WERI-Rb-1 (cell line): Measurements from ENCODE around the gene ULK2.

Experiments
- DNase-seq: peaks from one replicate; pipeline ENCODE4 v3.0.0-alpha.2; 2020
- H3K27ac ChIP-seq: fragments of 250-450 bp; sonication (Bioruptor Pico); 2 replicates; pipeline ENCODE4 v1.5.1; 2020; ENCODE audit warnings: mild to moderate bottlenecking, moderate library complexity
- H3K27me3 ChIP-seq: fragments of 250-450 bp; sonication (Bioruptor Pico); 2 replicates; pipeline ENCODE4 v1.5.1; 2021; ENCODE audit warnings: mild to moderate bottlenecking, low read depth, moderate library complexity; ENCODE audit not compliant: insufficient read depth, severe bottlenecking
- H3K36me3 ChIP-seq: fragments of 250-450 bp; sonication (Bioruptor Pico); 2 replicates; pipeline ENCODE4 v1.5.1; 2020; ENCODE audit warnings: mild to moderate bottlenecking, moderate library complexity
- H3K4me3 ChIP-seq: 2 replicates; pipeline ENCODE4 v1.5.1; 2011; ENCODE audit warnings: low read depth, mild to moderate bottlenecking, control low read depth, low read length
- H3K9me3 ChIP-seq: fragments of 250-450 bp; sonication (Bioruptor Pico); 2 replicates; pipeline ENCODE4 v1.5.1; 2021; ENCODE audit warnings: mild to moderate bottlenecking, moderate library complexity; ENCODE audit not compliant: severe bottlenecking
- CTCF ChIP-seq: IDR thresholded peaks from 2 replicates; pipeline ENCODE4 v1.5.1; 2011; ENCODE audit warnings: low read depth, mild to moderate bottlenecking, control low read depth, inconsistent platforms, low read length

ULK2 gene

DNA sequence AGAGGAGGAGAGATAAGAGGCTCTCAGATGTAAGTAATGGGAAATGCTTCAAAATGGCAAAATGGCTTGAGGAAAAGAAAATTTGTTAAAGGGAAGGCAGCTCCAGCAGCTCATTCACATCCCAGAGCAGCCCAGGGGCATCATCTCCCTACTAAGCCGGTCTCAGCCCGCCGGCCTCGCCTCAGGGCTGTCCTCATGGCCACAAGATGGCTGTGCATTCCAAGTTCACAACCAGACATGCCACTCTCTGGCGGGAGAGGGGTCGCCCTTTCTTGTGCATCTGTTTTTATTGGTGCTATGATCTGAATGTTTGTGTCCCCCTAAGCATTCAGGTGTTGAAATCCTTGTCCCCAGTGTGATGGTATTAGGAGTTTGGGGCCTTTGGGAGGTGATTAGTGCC, 137.8 kb downstream of the ULK2 start:
- H3K9me3 ChIP-seq = no peaks in the 10 kb centered on the region
- DNase-seq = no peak
- TF ChIP-seq CTCF = no peak
- H3K27me3 ChIP-seq = no peaks in the 10 kb centered on the region
- H3K4me3 ChIP-seq = no peak overlapping the region
- no peaks in the 10 kb centered on the region for H3K36me3 ChIP-seq
- no peak overlapping the region for H3K27ac ChIP-seq

DNA sequence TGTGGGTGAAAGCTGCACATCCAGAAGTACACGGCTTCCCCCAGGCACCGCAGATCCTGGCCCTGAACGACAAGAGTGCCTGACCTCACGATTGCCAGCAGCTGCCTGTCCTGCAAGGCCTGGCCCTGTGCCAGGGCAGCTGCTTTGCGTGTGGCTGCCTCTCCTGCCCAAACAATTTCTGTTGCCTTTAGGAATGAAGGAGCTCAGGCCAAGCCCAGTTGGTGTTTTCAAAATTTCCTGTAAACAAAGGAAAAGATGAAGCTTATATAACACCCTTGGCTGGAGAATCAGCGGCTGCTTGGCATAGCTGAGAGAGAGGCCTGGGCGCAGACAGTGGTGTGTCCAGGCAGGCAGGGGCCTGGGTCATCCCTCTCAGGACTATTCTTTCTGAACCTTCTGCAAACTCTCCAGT, 139.6 kb downstream of the ULK2 start:
- TF ChIP-seq CTCF = no peak
- Histone ChIP-seq H3K27ac (no peak overlapping the region), H3K36me3 (no peaks in the 10 kb centered on the region), H3K27me3 (no peaks in the 10 kb centered on the region), H3K4me3 (no peak overlapping the region), H3K9me3 (no peaks in the 10 kb centered on the region)
- no peak for DNase-seq

GRCh38 chr17:19727501-19728078, 140.1 kb downstream of the ULK2 start:
- no peak overlapping the region for H3K4me3 ChIP-seq
- no peak for DNase-seq
- no peaks in the 10 kb centered on the region for H3K36me3 ChIP-seq
- no peaks in the 10 kb centered on the region for H3K27me3 ChIP-seq
- no peak for TF ChIP-seq CTCF
- no peak overlapping the region for H3K27ac ChIP-seq
- no peaks in the 10 kb centered on the region for H3K9me3 ChIP-seq

- H3K9me3 ChIP-seq = no peaks in the 10 kb centered on the region
- no peaks in the 10 kb centered on the region for H3K27me3 ChIP-seq
- no peak overlapping the region for H3K27ac ChIP-seq
- no peak for DNase-seq
- no peak for TF ChIP-seq CTCF
- H3K36me3 ChIP-seq = no peaks in the 10 kb centered on the region
- H3K4me3 ChIP-seq = no peak overlapping the region
Measured at GRCh38 chr17:19726631-19727376, 140.9 kb downstream of the ULK2 start.

- Histone ChIP-seq H3K36me3 (no peaks in the 10 kb centered on the region), H3K27ac (no peak overlapping the region), H3K9me3 (no peaks in the 10 kb centered on the region), H3K4me3 (no peak overlapping the region), H3K27me3 (no peaks in the 10 kb centered on the region)
- no peak for TF ChIP-seq CTCF
- no peak for DNase-seq
Measured at GRCh38 chr17:19725486-19725885, 142.2 kb downstream of the ULK2 start.
